NB4 (cell line): Measurements from ENCODE around the gene EPS8.

Experiments used
- POLR2A ChIP-seq: IDR thresholded peaks from 2 replicates; pipeline ENCODE4 v1.6.1; 2011; ENCODE audit warnings: mild to moderate bottlenecking; ENCODE audit not compliant: insufficient read length; ENCODE audit errors: extremely low read depth
- TF ChIP-seq, protein P1 (sequence below): IDR thresholded peaks from one replicate; pipeline ENCODE4 v1.5.1; 2012; ENCODE audit warnings: low read depth, low read length
- TF ChIP-seq, protein P2 (sequence below): IDR thresholded peaks from 2 replicates; pipeline ENCODE4 v1.6.1; 2011; ENCODE audit warnings: low read depth, low read length

DNA sequence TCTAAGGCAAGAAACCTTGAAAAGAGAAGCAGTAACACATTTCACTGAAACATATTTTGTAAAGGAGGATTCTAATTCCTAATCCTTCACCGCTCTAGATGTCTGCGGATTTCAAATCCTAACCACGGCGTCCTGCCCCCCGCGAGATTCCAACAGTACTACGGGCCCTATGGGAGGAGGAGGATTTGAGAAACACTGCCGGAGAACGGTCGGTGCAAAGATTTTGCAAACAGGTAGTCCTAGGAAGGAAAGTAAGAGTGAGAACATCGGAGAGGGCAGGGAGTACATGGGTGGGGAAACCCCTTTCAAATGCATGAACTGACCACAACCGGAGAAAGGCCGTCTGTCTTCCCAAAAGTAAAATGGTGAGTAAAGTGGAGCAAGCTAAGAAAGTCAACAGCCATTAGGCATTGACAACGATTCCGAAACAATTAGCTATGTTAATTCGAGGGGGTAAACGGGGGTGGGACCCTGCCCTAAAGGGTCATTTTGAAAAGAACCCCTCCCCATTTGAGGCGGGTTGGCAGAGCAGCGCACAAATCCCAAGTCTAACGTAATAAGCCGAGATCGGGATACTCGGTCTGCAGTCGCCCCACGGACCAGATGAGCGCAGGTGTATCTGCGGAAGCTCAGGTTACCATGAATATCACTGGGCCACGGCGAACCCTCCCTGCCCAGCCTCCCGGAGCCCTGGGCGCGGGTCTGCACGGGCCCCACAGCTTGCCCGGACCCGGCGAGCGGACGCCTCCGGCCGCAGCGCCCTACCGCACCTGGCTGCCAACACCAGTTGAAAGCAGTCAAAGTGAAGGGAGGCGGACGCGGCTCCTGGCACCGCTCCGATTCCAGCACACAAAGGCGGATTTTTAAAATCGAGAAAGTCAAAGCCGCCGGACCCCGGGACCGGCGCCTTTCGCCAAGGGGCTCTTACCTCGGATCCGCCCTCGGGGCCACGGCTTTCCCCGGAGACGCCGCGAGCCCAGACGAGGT lies 662 bp downstream of the EPS8 start:
- no peak for TF ChIP-seq POLR2A
- TF ChIP-seq, protein P1, sequence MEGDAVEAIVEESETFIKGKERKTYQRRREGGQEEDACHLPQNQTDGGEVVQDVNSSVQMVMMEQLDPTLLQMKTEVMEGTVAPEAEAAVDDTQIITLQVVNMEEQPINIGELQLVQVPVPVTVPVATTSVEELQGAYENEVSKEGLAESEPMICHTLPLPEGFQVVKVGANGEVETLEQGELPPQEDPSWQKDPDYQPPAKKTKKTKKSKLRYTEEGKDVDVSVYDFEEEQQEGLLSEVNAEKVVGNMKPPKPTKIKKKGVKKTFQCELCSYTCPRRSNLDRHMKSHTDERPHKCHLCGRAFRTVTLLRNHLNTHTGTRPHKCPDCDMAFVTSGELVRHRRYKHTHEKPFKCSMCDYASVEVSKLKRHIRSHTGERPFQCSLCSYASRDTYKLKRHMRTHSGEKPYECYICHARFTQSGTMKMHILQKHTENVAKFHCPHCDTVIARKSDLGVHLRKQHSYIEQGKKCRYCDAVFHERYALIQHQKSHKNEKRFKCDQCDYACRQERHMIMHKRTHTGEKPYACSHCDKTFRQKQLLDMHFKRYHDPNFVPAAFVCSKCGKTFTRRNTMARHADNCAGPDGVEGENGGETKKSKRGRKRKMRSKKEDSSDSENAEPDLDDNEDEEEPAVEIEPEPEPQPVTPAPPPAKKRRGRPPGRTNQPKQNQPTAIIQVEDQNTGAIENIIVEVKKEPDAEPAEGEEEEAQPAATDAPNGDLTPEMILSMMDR, result no peak
- TF ChIP-seq, protein P2, sequence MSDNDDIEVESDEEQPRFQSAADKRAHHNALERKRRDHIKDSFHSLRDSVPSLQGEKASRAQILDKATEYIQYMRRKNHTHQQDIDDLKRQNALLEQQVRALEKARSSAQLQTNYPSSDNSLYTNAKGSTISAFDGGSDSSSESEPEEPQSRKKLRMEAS, result no peak
